ENCODE data around the gene PSME3.

DNA sequence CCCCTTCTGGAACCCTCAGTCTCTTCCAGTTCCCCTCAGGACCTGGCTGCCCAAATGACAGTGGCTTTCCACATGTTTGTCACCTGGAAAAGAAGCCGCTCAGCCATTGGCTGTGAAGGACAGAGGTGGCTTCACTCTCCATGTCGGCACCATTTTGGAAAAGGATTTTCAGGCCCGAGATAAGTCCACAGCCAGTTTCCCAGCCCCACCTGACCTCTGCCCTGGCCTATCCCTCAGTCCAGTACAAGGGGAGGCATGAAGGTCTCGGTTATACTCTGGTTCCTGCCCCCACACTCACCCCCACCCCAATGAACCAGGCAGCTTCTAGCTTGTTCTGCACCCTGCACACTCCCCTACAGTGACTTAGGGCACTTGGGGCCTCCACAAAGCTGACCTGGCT is 33.0 kb downstream of the PSME3 start:
- no peak for TF ChIP-seq EZH2 (IDR thresholded peaks at IDR 0.05)
- TF ChIP-seq, protein P1, sequence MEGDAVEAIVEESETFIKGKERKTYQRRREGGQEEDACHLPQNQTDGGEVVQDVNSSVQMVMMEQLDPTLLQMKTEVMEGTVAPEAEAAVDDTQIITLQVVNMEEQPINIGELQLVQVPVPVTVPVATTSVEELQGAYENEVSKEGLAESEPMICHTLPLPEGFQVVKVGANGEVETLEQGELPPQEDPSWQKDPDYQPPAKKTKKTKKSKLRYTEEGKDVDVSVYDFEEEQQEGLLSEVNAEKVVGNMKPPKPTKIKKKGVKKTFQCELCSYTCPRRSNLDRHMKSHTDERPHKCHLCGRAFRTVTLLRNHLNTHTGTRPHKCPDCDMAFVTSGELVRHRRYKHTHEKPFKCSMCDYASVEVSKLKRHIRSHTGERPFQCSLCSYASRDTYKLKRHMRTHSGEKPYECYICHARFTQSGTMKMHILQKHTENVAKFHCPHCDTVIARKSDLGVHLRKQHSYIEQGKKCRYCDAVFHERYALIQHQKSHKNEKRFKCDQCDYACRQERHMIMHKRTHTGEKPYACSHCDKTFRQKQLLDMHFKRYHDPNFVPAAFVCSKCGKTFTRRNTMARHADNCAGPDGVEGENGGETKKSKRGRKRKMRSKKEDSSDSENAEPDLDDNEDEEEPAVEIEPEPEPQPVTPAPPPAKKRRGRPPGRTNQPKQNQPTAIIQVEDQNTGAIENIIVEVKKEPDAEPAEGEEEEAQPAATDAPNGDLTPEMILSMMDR (IDR thresholded peaks at IDR 0.05): no peak
- TF ChIP-seq EZH2phosphoT487 (IDR thresholded peaks at IDR 0.05): no peak
